IMR-90 (cell line): ENCODE measurements around the gene OPRM1. TPM values are rescaled to one million over a fixed set of nuclear protein-coding genes. Genes with fewer than 3 reads are reported as not detected.

Experiments
- ATAC-seq: fragments of 200-7000 bp; cut with Tn5 transposase; 2 replicates; pipeline ENCODE4 v1.9.1; 2020; ENCODE audit warnings: low read depth, mild to moderate bottlenecking, moderate library complexity
- BruUV-seq: library from RNA; stranded (reverse); fragments of 400-500 nt; replicated peaks from 2 replicates; lab custom pipeline; 2021; lab: Mats Ljungman, UMichigan
- CTCF ChIA-PET: fragments of 300-600 bp; formaldehyde crosslinking; extraction: SDS; loops from one replicate; lab custom pipeline; 2021; ENCODE audit warnings: antibody characterized with exemption; lab: Yijun Ruan, JAX
- POLR2A ChIA-PET: fragments of 300-600 bp; sonication (Branson Sonifier 250); formaldehyde crosslinking; loops from one replicate; lab custom pipeline; 2022; ENCODE audit warnings: antibody characterized with exemption; ENCODE audit not compliant: unreplicated experiment; lab: Charles Lee
- DNase-seq: peaks from one replicate; pipeline ENCODE4 v3.0.0; 2013
- H2AFZ ChIP-seq: replicated peaks from 2 replicates; pipeline ENCODE3; 2013; ENCODE audit warnings: low read length, mild to moderate bottlenecking; ENCODE audit not compliant: poor library complexity
- H2AK5ac ChIP-seq: 2 replicates; pipeline ENCODE4 v1.6.1; 2013; ENCODE audit warnings: low read depth, low read length, inconsistent platforms
- H2AK9ac ChIP-seq: replicated peaks from 2 replicates; pipeline ENCODE3; 2013; ENCODE audit warnings: mild to moderate bottlenecking, low read depth, low read length, moderate library complexity; ENCODE audit not compliant: poor library complexity
- H2BK120ac ChIP-seq: 2 replicates; pipeline ENCODE4 v1.6.1; 2013; ENCODE audit warnings: low read depth, low read length, inconsistent platforms
- H2BK15ac ChIP-seq: 3 replicates; pipeline ENCODE4 v1.6.1; 2013; ENCODE audit warnings: low read depth, low read length, inconsistent platforms
- H2BK20ac ChIP-seq: 2 replicates; pipeline ENCODE4 v1.6.1; 2013; ENCODE audit warnings: low read depth, mild to moderate bottlenecking, inconsistent platforms, low read length, moderate library complexity
- H2BK5ac ChIP-seq: 2 replicates; pipeline ENCODE4 v1.6.1; 2013; ENCODE audit warnings: mild to moderate bottlenecking, low read depth, low read length, inconsistent platforms; ENCODE audit not compliant: poor library complexity, severe bottlenecking
- H3K14ac ChIP-seq: replicated peaks from 2 replicates; pipeline ENCODE4 v1.6.1; 2013; ENCODE audit warnings: low read depth, low read length, inconsistent platforms
- H3K18ac ChIP-seq: 2 replicates; pipeline ENCODE4 v1.6.1; 2013; ENCODE audit warnings: low read depth, low read length, control low read depth
- H3K23ac ChIP-seq: 2 replicates; pipeline ENCODE4 v1.6.1; 2013; ENCODE audit warnings: low read depth, low read length, inconsistent platforms
- H3K27ac ChIP-seq: 2 replicates; pipeline ENCODE4 v1.5.1; 2013; ENCODE audit warnings: mild to moderate bottlenecking, control low read depth, low read length; ENCODE audit not compliant: insufficient read depth
- H3K27me3 ChIP-seq: 2 replicates; pipeline ENCODE4 v1.6.1; 2013; ENCODE audit warnings: low read length; ENCODE audit not compliant: control insufficient read depth, insufficient read depth
- H3K36me3 ChIP-seq: 2 replicates; pipeline ENCODE4 v1.6.1; 2013; ENCODE audit warnings: low read length, mixed read lengths; ENCODE audit not compliant: control insufficient read depth, insufficient read depth
- H3K4ac ChIP-seq: 2 replicates; pipeline ENCODE4 v1.6.1; 2013; ENCODE audit warnings: low read depth, low read length, inconsistent platforms
- H3K4me1 ChIP-seq: 2 replicates; pipeline ENCODE4 v1.6.1; 2013; ENCODE audit warnings: low read length, mixed read lengths; ENCODE audit not compliant: control insufficient read depth, insufficient read depth
- H3K4me2 ChIP-seq: 2 replicates; pipeline ENCODE4 v1.6.1; 2013; ENCODE audit warnings: low read depth, mild to moderate bottlenecking, control low read depth, low read length, moderate library complexity
- H3K4me3 ChIP-seq: 2 replicates; pipeline ENCODE4 v1.5.1; 2013; ENCODE audit warnings: low read depth, mild to moderate bottlenecking, control low read depth, low read length, moderate library complexity; ENCODE audit not compliant: insufficient read depth
- H3K56ac ChIP-seq: 2 replicates; pipeline ENCODE4 v1.6.1; 2013; ENCODE audit warnings: low read length, inconsistent platforms; ENCODE audit not compliant: insufficient read depth; ENCODE audit errors: extremely low read depth
- H3K79me1 ChIP-seq, 2 experiments: 2 replicates each; pipeline ENCODE4 v1.6.1; 2013; ENCODE audit warnings: low read length in 2 of 2, inconsistent platforms in 1 of 2, low read depth in 1 of 2
- H3K9ac ChIP-seq: 2 replicates; pipeline ENCODE4 v1.6.1; 2013; ENCODE audit warnings: low read depth, low read length, control low read depth
- H3K9me1 ChIP-seq: 2 replicates; pipeline ENCODE4 v1.6.1; 2013; ENCODE audit warnings: low read length, inconsistent platforms; ENCODE audit not compliant: insufficient read depth
- H3K9me3 ChIP-seq: 2 replicates; pipeline ENCODE4 v1.6.1; 2013; ENCODE audit warnings: low read length; ENCODE audit not compliant: control insufficient read depth, insufficient read depth
- H4K20me1 ChIP-seq: 2 replicates; pipeline ENCODE4 v1.6.1; 2013; ENCODE audit warnings: low read length, inconsistent platforms; ENCODE audit not compliant: insufficient read depth
- H4K5ac ChIP-seq: 2 replicates; pipeline ENCODE4 v1.6.1; 2013; ENCODE audit warnings: mild to moderate bottlenecking, low read depth, low read length, control low read depth
- H4K8ac ChIP-seq, 2 experiments: 2 replicates each; pipeline ENCODE4 v1.6.1; 2013; ENCODE audit warnings: low read depth in 2 of 2, low read length in 2 of 2, control low read depth in 1 of 2, inconsistent platforms in 1 of 2
- H4K91ac ChIP-seq: 2 replicates; pipeline ENCODE4 v1.6.1; 2013; ENCODE audit warnings: low read depth, low read length, inconsistent platforms; ENCODE audit not compliant: insufficient read depth
- BHLHE40 ChIP-seq: fragments of 150-350 bp; IDR thresholded peaks from 2 replicates; pipeline ENCODE4 v1.6.1; 2016; ENCODE audit warnings: mild to moderate bottlenecking, low read depth, low read length
- CEBPB ChIP-seq: IDR thresholded peaks from 2 replicates; pipeline ENCODE4 v1.6.1; 2012; ENCODE audit warnings: low read depth, low read length, improper control_type of control experiment
- CHD1 ChIP-seq: IDR thresholded peaks from 2 replicates; pipeline ENCODE4 v1.6.1; 2012; ENCODE audit warnings: low read depth, low read length, improper control_type of control experiment
- FOS ChIP-seq: fragments of 150-350 bp; IDR thresholded peaks from 2 replicates; pipeline ENCODE4 v1.6.1; 2016; ENCODE audit warnings: low read depth, low read length
- MAFK ChIP-seq: IDR thresholded peaks from 2 replicates; pipeline ENCODE4 v1.6.1; 2012; ENCODE audit warnings: low read depth, low read length, improper control_type of control experiment
- MAZ ChIP-seq: IDR thresholded peaks from 2 replicates; pipeline ENCODE4 v1.6.1; 2012; ENCODE audit warnings: low read depth, mild to moderate bottlenecking, low read length, improper control_type of control experiment, moderate library complexity, borderline replicate concordance
- MXI1 ChIP-seq: IDR thresholded peaks from 2 replicates; pipeline ENCODE4 v1.6.1; 2012; ENCODE audit warnings: low read depth, mild to moderate bottlenecking, low read length, moderate library complexity, borderline replicate concordance
- NFE2L2 ChIP-seq: fragments of 150-350 bp; IDR thresholded peaks from 2 replicates; pipeline ENCODE4 v1.6.1; 2016; ENCODE audit warnings: low read depth, mild to moderate bottlenecking, low read length
- POLR2A ChIP-seq: IDR thresholded peaks from 2 replicates; pipeline ENCODE4 v1.6.1; 2012; ENCODE audit warnings: mild to moderate bottlenecking, low read depth, low read length
- RAD21 ChIP-seq: IDR thresholded peaks from 2 replicates; pipeline ENCODE4 v1.6.1; 2012; ENCODE audit warnings: low read length, improper control_type of control experiment
- RCOR1 ChIP-seq: IDR thresholded peaks from 2 replicates; pipeline ENCODE4 v1.6.1; 2012; ENCODE audit warnings: mild to moderate bottlenecking, low read length, improper control_type of control experiment; ENCODE audit not compliant: insufficient replicate concordance
- RFX5 ChIP-seq: IDR thresholded peaks from 2 replicates; pipeline ENCODE4 v1.8.0; 2012; ENCODE audit warnings: low read depth, mild to moderate bottlenecking, low read length, moderate library complexity
- SMC3 ChIP-seq: fragments of 150-350 bp; IDR thresholded peaks from 2 replicates; pipeline ENCODE4 v1.6.1; 2016; ENCODE audit warnings: low read depth, mild to moderate bottlenecking, antibody characterized with exemption, low read length, moderate library complexity
- WGBS, 2 experiments: methylation state at CpG; one replicate each; pipeline versions ENCODE4 v1.1.5 to v1.1.7; 2013; ENCODE audit warnings: missing lambda C conversion rate in 2 of 2; ENCODE audit not compliant: insufficient read length in 1 of 2; ENCODE audit errors: extremely low coverage in 2 of 2; 5-methylcytosine and 5-hydroxymethylcytosine counted together
- dilution Hi-C: fragments of 300-500 bp; cut with HindIII; formaldehyde crosslinking; loops from one replicate; pipeline ENCODE4 v1.14.3; 2018; ENCODE audit warnings: low sequenced_read_pairs; ENCODE audit not compliant: unreplicated experiment
- in situ Hi-C: fragments of 300-500 bp; cut with MboI; formaldehyde crosslinking; loops from 3 replicates; pipeline ENCODE4 v1.14.3; 2019; ENCODE audit warnings: low sequenced_read_pairs, inconsistent platforms, mixed read lengths
- intact Hi-C: fragments of 100-400 bp; cut with micrococcal nuclease; formaldehyde crosslinking; loops from 2 replicates; pipeline ENCODE4 v1.10.0; 2022
- polyA plus RNA-seq, 3 experiments: library from polyadenylated mRNA; depleted of rRNA; stranded (reverse); fragments of >200 nt; gene quantifications; 2 replicates each; pipeline ENCODE4 v1.2.3, GENCODE V29; 2012; ENCODE audit warnings: low replicate concordance in 1 of 3
- total RNA-seq: library from RNA; depleted of rRNA; stranded (reverse); fragments of >200 nt; gene quantifications from 2 replicates; pipeline ENCODE4 v1.2.3, GENCODE V29; 2012
- TF ChIP-seq, protein P1 (sequence below): fragments of 150-350 bp; IDR thresholded peaks from 2 replicates; pipeline ENCODE4 v1.6.1; 2016; ENCODE audit warnings: low read depth, mild to moderate bottlenecking, low read length, moderate library complexity, borderline replicate concordance
- TF ChIP-seq, protein P2 (sequence below): conservative IDR thresholded peaks from 2 replicates; pipeline ENCODE4 v1.5.1; 2012; ENCODE audit warnings: mild to moderate bottlenecking, low read depth, low read length, improper control_type of control experiment
- TF ChIP-seq, protein P3 (sequence below): fragments of 150-350 bp; IDR thresholded peaks from 2 replicates; pipeline ENCODE4 v1.6.1; 2017; ENCODE audit warnings: mild to moderate bottlenecking, antibody characterized with exemption, low read length, low read depth

OPRM1 gene
- total and polyA plus RNA-seq, 2 of the 4 experiments (the other 2 are of a cell fraction), result not detected

GRCh38 chr6:154257067-154257466 is 218.0 kb downstream of the OPRM1 start:
- no peak overlapping the region for H3K27ac ChIP-seq
- no peak overlapping the region for H2BK20ac ChIP-seq
- BruUV-seq, result no TSS peak
- no peak overlapping the region for H3K23ac ChIP-seq
- in situ Hi-C loops (no loop called here), dilution Hi-C loops (no loop called here), intact Hi-C loops (no loop called here)
- no peaks in the 10 kb centered on the region for H4K20me1 ChIP-seq
- no peak overlapping the region for H3K4ac ChIP-seq
- H3K14ac ChIP-seq, result no peak overlapping the region
- no peaks in the 10 kb centered on the region for H3K9me3 ChIP-seq
- ChIA-PET POLR2A (no interaction called here), CTCF (no interaction called here)
- no peak overlapping the region for H4K5ac ChIP-seq
- H3K9ac ChIP-seq, result no peak overlapping the region
- no peak overlapping the region for H2BK120ac ChIP-seq
- ATAC-seq (no peak), DNase-seq (no peak)
- no peak overlapping the region for H4K91ac ChIP-seq
- H2AK5ac ChIP-seq, result no peak overlapping the region
- no peak for TF ChIP-seq MAFK
- TF ChIP-seq MXI1, result no peak
- TF ChIP-seq, protein P1, sequence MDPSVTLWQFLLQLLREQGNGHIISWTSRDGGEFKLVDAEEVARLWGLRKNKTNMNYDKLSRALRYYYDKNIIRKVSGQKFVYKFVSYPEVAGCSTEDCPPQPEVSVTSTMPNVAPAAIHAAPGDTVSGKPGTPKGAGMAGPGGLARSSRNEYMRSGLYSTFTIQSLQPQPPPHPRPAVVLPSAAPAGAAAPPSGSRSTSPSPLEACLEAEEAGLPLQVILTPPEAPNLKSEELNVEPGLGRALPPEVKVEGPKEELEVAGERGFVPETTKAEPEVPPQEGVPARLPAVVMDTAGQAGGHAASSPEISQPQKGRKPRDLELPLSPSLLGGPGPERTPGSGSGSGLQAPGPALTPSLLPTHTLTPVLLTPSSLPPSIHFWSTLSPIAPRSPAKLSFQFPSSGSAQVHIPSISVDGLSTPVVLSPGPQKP, result no peak
- no peak for TF ChIP-seq POLR2A
- TF ChIP-seq, protein P2, sequence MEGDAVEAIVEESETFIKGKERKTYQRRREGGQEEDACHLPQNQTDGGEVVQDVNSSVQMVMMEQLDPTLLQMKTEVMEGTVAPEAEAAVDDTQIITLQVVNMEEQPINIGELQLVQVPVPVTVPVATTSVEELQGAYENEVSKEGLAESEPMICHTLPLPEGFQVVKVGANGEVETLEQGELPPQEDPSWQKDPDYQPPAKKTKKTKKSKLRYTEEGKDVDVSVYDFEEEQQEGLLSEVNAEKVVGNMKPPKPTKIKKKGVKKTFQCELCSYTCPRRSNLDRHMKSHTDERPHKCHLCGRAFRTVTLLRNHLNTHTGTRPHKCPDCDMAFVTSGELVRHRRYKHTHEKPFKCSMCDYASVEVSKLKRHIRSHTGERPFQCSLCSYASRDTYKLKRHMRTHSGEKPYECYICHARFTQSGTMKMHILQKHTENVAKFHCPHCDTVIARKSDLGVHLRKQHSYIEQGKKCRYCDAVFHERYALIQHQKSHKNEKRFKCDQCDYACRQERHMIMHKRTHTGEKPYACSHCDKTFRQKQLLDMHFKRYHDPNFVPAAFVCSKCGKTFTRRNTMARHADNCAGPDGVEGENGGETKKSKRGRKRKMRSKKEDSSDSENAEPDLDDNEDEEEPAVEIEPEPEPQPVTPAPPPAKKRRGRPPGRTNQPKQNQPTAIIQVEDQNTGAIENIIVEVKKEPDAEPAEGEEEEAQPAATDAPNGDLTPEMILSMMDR, result no peak
- no peak for TF ChIP-seq RFX5
- TF ChIP-seq RAD21, result no peak
- TF ChIP-seq, protein P3, sequence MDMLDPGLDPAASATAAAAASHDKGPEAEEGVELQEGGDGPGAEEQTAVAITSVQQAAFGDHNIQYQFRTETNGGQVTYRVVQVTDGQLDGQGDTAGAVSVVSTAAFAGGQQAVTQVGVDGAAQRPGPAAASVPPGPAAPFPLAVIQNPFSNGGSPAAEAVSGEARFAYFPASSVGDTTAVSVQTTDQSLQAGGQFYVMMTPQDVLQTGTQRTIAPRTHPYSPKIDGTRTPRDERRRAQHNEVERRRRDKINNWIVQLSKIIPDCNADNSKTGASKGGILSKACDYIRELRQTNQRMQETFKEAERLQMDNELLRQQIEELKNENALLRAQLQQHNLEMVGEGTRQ, result no peak
- no peak for TF ChIP-seq NFE2L2
- TF ChIP-seq RCOR1, result no peak
- TF ChIP-seq CEBPB, result no peak
- no peak for TF ChIP-seq MAZ
- no peak for TF ChIP-seq FOS
- no peak for TF ChIP-seq BHLHE40
- no peak for TF ChIP-seq CHD1
- TF ChIP-seq SMC3, result no peak
- H2AFZ ChIP-seq, result no peak overlapping the region
- no peak overlapping the region for H4K8ac ChIP-seq
- H3K18ac ChIP-seq, result no peak overlapping the region
- no peaks in the 10 kb centered on the region for H3K79me1 ChIP-seq
- H3K4me1 ChIP-seq, result no peaks in the 10 kb centered on the region
- H3K4me2 ChIP-seq, result no peak overlapping the region
- H3K9me1 ChIP-seq, result no peaks in the 10 kb centered on the region
- H2BK5ac ChIP-seq, result no peak overlapping the region
- H2BK15ac ChIP-seq, result no peak overlapping the region
- H2AK9ac ChIP-seq, result no peak overlapping the region
- no peaks in the 10 kb centered on the region; the same call in 1 of the 2 replicates for H3K27me3 ChIP-seq
- no peak overlapping the region for H3K4me3 ChIP-seq
- WGBS, 2 experiments, result no CpG with 5 or more reads among the region's 1 CpG
- H3K56ac ChIP-seq, result no peak overlapping the region
- no peaks in the 10 kb centered on the region for H3K36me3 ChIP-seq
